OCI-LY1 (cell line): ENCODE measurements around the gene MCTP2.

ENCODE experiments used
- H2AFZ ChIP-seq: fragments of 200-600 bp; sonication (generic), shearing (Covaris generic); 2 replicates; pipeline ENCODE4 v1.6.0; 2014; ENCODE audit warnings: antibody characterized with exemption, mild to moderate bottlenecking, low read length
- H3F3A ChIP-seq: fragments of 200-600 bp; sonication (generic), shearing (Covaris generic); 2 replicates; pipeline ENCODE4 v1.6.0; 2014; ENCODE audit warnings: mild to moderate bottlenecking, antibody characterized with exemption, low read length, moderate library complexity; ENCODE audit not compliant: insufficient read depth
- H3K27ac ChIP-seq: fragments of 200-600 bp; sonication (generic); 2 replicates; pipeline ENCODE4 v1.5.1; 2014; ENCODE audit warnings: low read length, mixed run types, mild to moderate bottlenecking, low read depth; ENCODE audit not compliant: poor library complexity, severe bottlenecking
- H3K27me3 ChIP-seq: fragments of 200-600 bp; sonication (generic); 2 replicates; pipeline ENCODE4 v1.6.0; 2014; ENCODE audit warnings: antibody characterized with exemption, mild to moderate bottlenecking, low read length, moderate library complexity; ENCODE audit not compliant: insufficient read depth
- H3K36me3 ChIP-seq: fragments of 200-600 bp; sonication (generic); 2 replicates; pipeline ENCODE4 v1.6.1; 2014; ENCODE audit warnings: mild to moderate bottlenecking, antibody characterized with exemption, low read length, moderate library complexity, mixed read lengths; ENCODE audit not compliant: insufficient read depth
- H3K4me1 ChIP-seq: fragments of 200-600 bp; sonication (generic); 2 replicates; pipeline ENCODE4 v1.5.1; 2014; ENCODE audit warnings: mild to moderate bottlenecking, low read length, moderate library complexity; ENCODE audit not compliant: insufficient read depth, severe bottlenecking
- H3K4me2 ChIP-seq: fragments of 200-600 bp; sonication (generic), shearing (Covaris generic); 2 replicates; pipeline ENCODE4 v1.6.1; 2014; ENCODE audit warnings: low read length
- H3K4me3 ChIP-seq: fragments of 200-600 bp; sonication (generic); 2 replicates; pipeline ENCODE4 v1.5.1; 2014; ENCODE audit warnings: low read length, low read depth, mild to moderate bottlenecking, mixed read lengths; ENCODE audit not compliant: poor library complexity, severe bottlenecking
- H3K79me2 ChIP-seq: fragments of 200-600 bp; shearing (Covaris generic); 2 replicates; pipeline ENCODE4 v1.6.1; 2016; ENCODE audit warnings: mixed run types, low read length, mixed read lengths; ENCODE audit not compliant: insufficient read depth
- H3K9ac ChIP-seq: fragments of 200-600 bp; sonication (generic), shearing (Covaris generic); 2 replicates; pipeline ENCODE4 v1.6.1; 2014; ENCODE audit warnings: mild to moderate bottlenecking, low read length, mixed read lengths
- H3K9me2 ChIP-seq: fragments of 200-600 bp; sonication (generic), shearing (Covaris generic); 2 replicates; pipeline ENCODE4 v1.6.1; 2014; ENCODE audit warnings: low read depth, mild to moderate bottlenecking, low read length, mixed read lengths
- H3K9me3 ChIP-seq: fragments of 200-600 bp; shearing (Covaris generic); 2 replicates; pipeline ENCODE4 v1.6.1; 2014; ENCODE audit warnings: low read length, mixed read lengths
- H4K20me1 ChIP-seq: fragments of 200-600 bp; sonication (generic), shearing (Covaris generic); 2 replicates; pipeline ENCODE4 v1.6.0; 2016; ENCODE audit warnings: mild to moderate bottlenecking, low read length; ENCODE audit not compliant: insufficient read depth
- CTCF ChIP-seq: fragments of 200-600 bp; sonication (generic), shearing (Covaris generic); IDR thresholded peaks from 2 replicates; pipeline ENCODE4 v1.5.1; 2017; ENCODE audit warnings: mild to moderate bottlenecking, antibody characterized with exemption, low read length, moderate library complexity, mixed read lengths
- EZH2 ChIP-seq: fragments of 200-600 bp; sonication (generic), shearing (Covaris generic); IDR thresholded peaks from 2 replicates; pipeline ENCODE4 v1.8.0; 2017; ENCODE audit warnings: borderline replicate concordance, mixed run types, mild to moderate bottlenecking, antibody characterized with exemption, low read length, moderate library complexity, mixed read lengths

Gene MCTP2

DNA sequence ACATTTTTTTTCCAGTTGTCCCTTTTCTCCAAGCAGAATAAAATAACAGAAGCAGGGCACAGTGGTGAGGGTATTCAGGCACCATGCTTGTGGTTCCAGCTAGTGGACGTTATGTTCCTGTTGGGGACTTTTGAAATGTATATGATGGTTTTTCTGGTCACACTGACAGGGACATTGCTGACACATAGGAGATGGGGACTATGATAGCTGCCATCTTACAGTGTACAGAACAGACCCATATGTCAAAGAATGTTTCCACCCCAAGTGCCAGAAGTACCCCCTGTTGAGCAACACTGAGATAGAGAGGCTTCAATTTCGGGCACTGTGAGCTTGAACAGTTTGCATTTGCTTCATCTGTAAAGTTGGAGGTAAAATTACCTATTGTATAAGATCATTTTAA, 38.6 kb downstream of the MCTP2 start:
- Histone ChIP-seq H3K9me2 (no peaks in the 10 kb centered on the region), H3K9ac (no peak overlapping the region), H3K9me3 (no peaks in the 10 kb centered on the region), H3K27me3 (no peaks in the 10 kb centered on the region), H3F3A (no peaks in the 10 kb centered on the region), H3K36me3 (peaks cover 8% of the 10 kb centered on the region; the same call in 1 of the 2 replicates), H4K20me1 (no peaks in the 10 kb centered on the region), H3K79me2 (peaks cover 37% of the 10 kb centered on the region), H3K4me2 (no peak overlapping the region), H3K27ac (peak overlapping the region; percentile 56), H3K4me3 (no peak overlapping the region), H2AFZ (no peak overlapping the region), H3K4me1 (peaks cover 70% of the 10 kb centered on the region)
- no peak for TF ChIP-seq CTCF
- no peak for TF ChIP-seq EZH2

GRCh38 chr15:94270570-94270969, 39.2 kb downstream of the MCTP2 start:
- no peaks in the 10 kb centered on the region for H3K9me2 ChIP-seq
- no peak overlapping the region for H3K9ac ChIP-seq
- H3K27ac ChIP-seq, result peak overlapping the region; percentile 56
- peaks cover 39% of the 10 kb centered on the region for H3K79me2 ChIP-seq
- H3K9me3 ChIP-seq, result no peaks in the 10 kb centered on the region
- no peaks in the 10 kb centered on the region for H4K20me1 ChIP-seq
- no peak overlapping the region for H3K4me3 ChIP-seq
- peaks cover 66% of the 10 kb centered on the region for H3K4me1 ChIP-seq
- no peaks in the 10 kb centered on the region for H3K27me3 ChIP-seq
- H3K36me3 ChIP-seq, result peaks cover 8% of the 10 kb centered on the region; the same call in 1 of the 2 replicates
- H3F3A ChIP-seq, result no peaks in the 10 kb centered on the region
- H2AFZ ChIP-seq, result no peak overlapping the region
- TF ChIP-seq EZH2 (no peak), CTCF (no peak)
- H3K4me2 ChIP-seq, result peak overlapping the region; percentile 15; the same call in 1 of the 2 replicates

DNA sequence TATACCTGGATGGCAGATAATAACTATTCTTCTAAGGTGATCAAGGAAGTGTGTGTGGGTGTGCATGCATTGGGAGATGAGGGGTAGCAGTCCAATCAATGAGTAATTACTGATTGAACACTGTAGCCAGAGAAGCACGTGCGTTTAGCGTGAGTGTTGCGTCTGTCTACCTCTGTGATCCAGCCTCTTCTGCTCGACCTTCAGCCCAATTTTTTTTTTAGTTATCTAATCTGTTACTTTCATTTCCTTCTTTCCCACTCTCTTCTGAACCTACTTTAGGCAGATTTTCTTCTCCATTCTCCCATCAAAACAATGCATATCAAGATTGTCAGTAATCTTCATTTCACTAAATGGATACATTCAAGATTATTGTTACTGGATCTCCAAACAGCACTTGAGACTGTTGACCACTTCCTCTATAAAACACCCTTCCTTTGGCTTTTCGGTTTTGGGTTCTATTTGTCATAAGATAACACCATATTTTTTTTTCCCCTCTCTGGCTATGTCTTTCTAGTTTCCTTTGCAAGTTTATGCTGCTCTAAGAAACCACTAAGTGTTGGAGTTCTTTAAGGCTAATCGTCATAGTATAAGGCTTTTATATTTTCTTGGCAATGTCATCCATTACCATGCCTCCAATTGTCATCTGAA, 41.0 kb downstream of the MCTP2 start:
- Histone ChIP-seq H3K36me3 (peaks cover under 1% of the 10 kb centered on the region; the same call in 1 of the 2 replicates), H3K9me2 (no peaks in the 10 kb centered on the region), H3K27ac (peak overlapping the region; percentile 56), H2AFZ (no peak overlapping the region), H3K9me3 (no peaks in the 10 kb centered on the region), H3K79me2 (peaks cover 41% of the 10 kb centered on the region), H4K20me1 (no peaks in the 10 kb centered on the region), H3K9ac (peak overlapping the region; percentile 8; the same call in 1 of the 2 replicates), H3K27me3 (no peaks in the 10 kb centered on the region), H3K4me3 (no peak overlapping the region), H3K4me2 (peak overlapping the region; percentile 43; the same call in 1 of the 2 replicates), H3F3A (no peaks in the 10 kb centered on the region), H3K4me1 (peaks cover 53% of the 10 kb centered on the region)
- no peak for TF ChIP-seq CTCF
- TF ChIP-seq EZH2, result no peak
